Endodermal cell (in vitro differentiated cells): ENCODE data around the gene TRIM33. TPM values are rescaled to one million over a fixed set of nuclear protein-coding genes. Genes with fewer than 3 reads are reported as not detected.
"Not testable (repeated sequence)": the region's sequence is repeated elsewhere in the genome, so short reads cannot be mapped to it uniquely, and the experiment has no call there.

Source experiments
- DNase-seq: peaks from one replicate; pipeline ENCODE4 v3.0.0-alpha.2; 2017
- H3K27ac ChIP-seq: 2 replicates; pipeline ENCODE4 v1.5.1; 2013; ENCODE audit warnings: mild to moderate bottlenecking, low read depth, low read length, moderate library complexity
- H3K27me3 ChIP-seq: 2 replicates; pipeline ENCODE4 v1.6.1; 2013; ENCODE audit warnings: mild to moderate bottlenecking, low read length, moderate library complexity; ENCODE audit not compliant: insufficient read depth, control insufficient read depth, poor library complexity, severe bottlenecking
- H3K36me3 ChIP-seq: 2 replicates; pipeline ENCODE4 v1.7.0; 2013; ENCODE audit warnings: mild to moderate bottlenecking, low read length, moderate library complexity; ENCODE audit not compliant: control insufficient read depth, insufficient read depth
- H3K4me1 ChIP-seq: one replicate; pipeline ENCODE4 v1.7.0; 2013; ENCODE audit warnings: low read length; ENCODE audit not compliant: control insufficient read depth, insufficient read depth
- H3K4me3 ChIP-seq: 2 replicates; pipeline ENCODE4 v1.5.1; 2013; ENCODE audit warnings: mild to moderate bottlenecking, low read length, moderate library complexity
- H3K9ac ChIP-seq: 2 replicates; pipeline ENCODE4 v1.6.1; 2013; ENCODE audit warnings: mild to moderate bottlenecking, low read length, moderate library complexity; ENCODE audit not compliant: poor library complexity, severe bottlenecking; ENCODE audit errors: extremely low read depth
- H3K9me3 ChIP-seq: 2 replicates; pipeline ENCODE4 v1.6.1; 2013; ENCODE audit warnings: mild to moderate bottlenecking, low read length, moderate library complexity; ENCODE audit not compliant: control insufficient read depth
- H3K27ac Mint-ChIP-seq: 2 replicates; pipeline ENCODE4 v1.8.0; 2020; ENCODE audit warnings: mixed read lengths
- H3K27me3 Mint-ChIP-seq: 2 replicates; pipeline ENCODE4 v1.8.0; 2021; ENCODE audit warnings: mild to moderate bottlenecking, mixed read lengths; ENCODE audit not compliant: insufficient read depth
- H3K36me3 Mint-ChIP-seq: 2 replicates; pipeline ENCODE4 v1.8.0; 2020; ENCODE audit warnings: low read depth, mixed read lengths
- H3K4me1 Mint-ChIP-seq: 2 replicates; pipeline ENCODE4 v1.8.0; 2020; ENCODE audit warnings: mixed read lengths
- H3K4me3 Mint-ChIP-seq: 2 replicates; pipeline ENCODE4 v1.8.0; 2020; ENCODE audit warnings: mild to moderate bottlenecking, moderate library complexity, mixed read lengths
- H3K9me3 Mint-ChIP-seq: 2 replicates; pipeline ENCODE4 v1.8.0; 2020; ENCODE audit warnings: mild to moderate bottlenecking, mixed read lengths
- WGBS, 2 experiments: methylation state at CpG; one replicate each; pipeline versions ENCODE4 v1.1.5 to v1.1.7; 2013; ENCODE audit warnings: missing lambda C conversion rate in 2 of 2, mixed read lengths in 1 of 2; ENCODE audit not compliant: insufficient coverage in 1 of 2, insufficient read length in 1 of 2; 5-methylcytosine and 5-hydroxymethylcytosine counted together
- total RNA-seq, 2 donors: library from RNA; stranded (reverse); fragmentation: NEBNext Ultra II Directional in 1 of 2; extraction: Animal tissue kit (Norgen Biotek cat#: 25700) in 1 of 2; gene quantifications; 2 replicates in 1 of 2; 3 replicates in 1 of 2; pipeline ENCODE4 v1.2.1, GENCODE V29; 2021
- TF ChIP-seq, protein P1 (sequence below): fragments of 200-600 bp; sonication (generic); conservative IDR thresholded peaks from 2 replicates; pipeline ENCODE4 v1.5.0; 2021; ENCODE audit warnings: antibody characterized with exemption, mild to moderate bottlenecking

Gene TRIM33
- total RNA-seq, 2 donors from 2014 or later = 47.2 to 50.6 TPM

DNA sequence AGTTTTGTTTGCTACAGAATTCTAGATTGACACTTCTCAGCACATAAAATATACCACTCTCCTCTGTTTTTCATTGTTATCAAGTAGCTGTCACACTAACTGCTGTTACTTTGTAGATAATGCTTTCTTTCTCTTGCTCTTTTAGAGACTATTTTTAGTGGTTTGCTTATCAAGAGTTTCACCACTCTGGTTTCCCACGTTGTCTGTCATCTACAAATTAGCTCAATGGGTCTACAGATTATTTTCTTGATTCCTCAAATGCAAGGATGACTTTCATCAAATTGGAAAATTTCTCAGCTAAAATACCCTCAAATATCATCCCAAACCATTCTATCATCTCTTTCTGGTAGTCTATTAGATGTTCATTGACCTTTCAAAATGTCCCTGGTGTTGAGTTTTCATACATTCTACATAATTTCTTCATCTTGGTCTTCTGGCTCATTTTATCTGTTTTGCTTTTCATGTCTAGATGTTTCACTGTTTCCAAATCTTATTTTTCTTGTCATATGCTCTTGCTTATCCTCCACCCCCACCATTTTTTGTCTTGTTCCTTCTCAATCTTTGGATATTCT is 122.5 kb downstream of the TRIM33 start:
- 87 to 100% methylated on average over 1 of the region's 1 CpG for WGBS, 2 experiments
- Mint-ChIP-seq H3K4me3 (no peak overlapping the region), H3K4me1 (peaks cover 14% of the 10 kb centered on the region), H3K27me3 (no peaks in the 10 kb centered on the region), H3K36me3 (peaks cover 26% of the 10 kb centered on the region), H3K9me3 (peaks cover 29% of the 10 kb centered on the region), H3K27ac (no peak overlapping the region)
- Histone ChIP-seq H3K9me3 (peaks cover 18% of the 10 kb centered on the region), H3K4me1 (peaks cover 3% of the 10 kb centered on the region), H3K27me3 (no peaks in the 10 kb centered on the region), H3K27ac (no peak overlapping the region), H3K9ac (no peak overlapping the region), H3K36me3 (peaks cover 42% of the 10 kb centered on the region), H3K4me3 (no peak overlapping the region)
- TF ChIP-seq, protein P1, sequence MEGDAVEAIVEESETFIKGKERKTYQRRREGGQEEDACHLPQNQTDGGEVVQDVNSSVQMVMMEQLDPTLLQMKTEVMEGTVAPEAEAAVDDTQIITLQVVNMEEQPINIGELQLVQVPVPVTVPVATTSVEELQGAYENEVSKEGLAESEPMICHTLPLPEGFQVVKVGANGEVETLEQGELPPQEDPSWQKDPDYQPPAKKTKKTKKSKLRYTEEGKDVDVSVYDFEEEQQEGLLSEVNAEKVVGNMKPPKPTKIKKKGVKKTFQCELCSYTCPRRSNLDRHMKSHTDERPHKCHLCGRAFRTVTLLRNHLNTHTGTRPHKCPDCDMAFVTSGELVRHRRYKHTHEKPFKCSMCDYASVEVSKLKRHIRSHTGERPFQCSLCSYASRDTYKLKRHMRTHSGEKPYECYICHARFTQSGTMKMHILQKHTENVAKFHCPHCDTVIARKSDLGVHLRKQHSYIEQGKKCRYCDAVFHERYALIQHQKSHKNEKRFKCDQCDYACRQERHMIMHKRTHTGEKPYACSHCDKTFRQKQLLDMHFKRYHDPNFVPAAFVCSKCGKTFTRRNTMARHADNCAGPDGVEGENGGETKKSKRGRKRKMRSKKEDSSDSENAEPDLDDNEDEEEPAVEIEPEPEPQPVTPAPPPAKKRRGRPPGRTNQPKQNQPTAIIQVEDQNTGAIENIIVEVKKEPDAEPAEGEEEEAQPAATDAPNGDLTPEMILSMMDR = no peak
- no peak for DNase-seq

DNA sequence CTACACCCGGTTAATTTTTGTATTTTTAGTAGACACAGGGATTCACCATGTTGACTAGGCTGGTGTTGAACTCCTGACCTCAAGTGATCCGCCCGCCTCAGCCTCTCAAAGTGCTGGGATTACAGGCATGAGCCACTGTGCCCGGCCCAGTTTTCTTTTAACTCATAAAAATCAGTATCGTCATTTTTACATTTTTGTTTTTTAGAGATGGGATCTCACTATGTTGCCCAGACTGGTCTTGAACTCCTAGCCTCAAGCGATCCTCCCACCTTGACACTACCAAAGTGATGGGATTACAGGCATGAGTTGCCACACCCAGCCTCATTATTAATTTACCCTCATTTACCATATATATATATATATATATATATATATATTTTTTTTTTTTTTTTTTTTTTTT is 123.4 kb downstream of the TRIM33 start:
- peaks cover 37% of the 10 kb centered on the region for H3K9me3 Mint-ChIP-seq
- not testable (repeated sequence) for H3K27ac ChIP-seq, H3K9ac ChIP-seq, H3K4me3 Mint-ChIP-seq, DNase-seq, H3K27me3 ChIP-seq, H3K4me1 ChIP-seq, H3K27ac Mint-ChIP-seq, H3K4me3 ChIP-seq, H3K27me3 Mint-ChIP-seq
- H3K36me3 Mint-ChIP-seq = peaks cover 26% of the 10 kb centered on the region
- WGBS, 2 experiments = 85 to 94% methylated on average over 4 to 6 of the region's 6 CpGs
- Histone ChIP-seq H3K36me3 (peaks cover 33% of the 10 kb centered on the region), H3K9me3 (peaks cover 27% of the 10 kb centered on the region)
- peaks cover 14% of the 10 kb centered on the region for H3K4me1 Mint-ChIP-seq

DNA sequence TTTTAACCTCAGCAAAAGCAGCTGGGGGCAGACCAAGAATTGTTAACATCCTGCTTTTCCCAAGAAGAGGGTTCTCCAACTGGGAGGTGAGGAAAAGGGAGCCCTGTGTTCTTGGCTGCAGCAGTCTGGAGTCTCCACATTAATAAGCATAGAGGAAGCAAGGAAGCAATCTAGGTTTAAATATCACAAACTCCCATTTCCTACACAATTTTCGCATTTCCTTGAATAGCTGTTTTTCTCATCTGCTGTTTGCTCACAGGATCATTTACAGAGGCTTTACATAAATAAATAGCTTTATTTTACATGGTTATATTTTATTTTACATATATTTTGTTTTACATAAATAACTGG is 124.0 kb downstream of the TRIM33 start:
- Histone ChIP-seq H3K36me3 (peaks cover 27% of the 10 kb centered on the region), H3K4me3 (no peak overlapping the region), H3K9me3 (peaks cover 28% of the 10 kb centered on the region), H3K9ac (no peak overlapping the region), H3K27ac (no peak overlapping the region), H3K27me3 (no peaks in the 10 kb centered on the region), H3K4me1 (peaks cover 3% of the 10 kb centered on the region)
- DNase-seq = no peak
- TF ChIP-seq, protein P1 = no peak
- H3K36me3 Mint-ChIP-seq = peaks cover 24% of the 10 kb centered on the region
- H3K27ac Mint-ChIP-seq = peak overlapping the region; percentile 68
- peaks cover 41% of the 10 kb centered on the region for H3K9me3 Mint-ChIP-seq
- H3K4me3 Mint-ChIP-seq = no peak overlapping the region
- H3K27me3 Mint-ChIP-seq = no peaks in the 10 kb centered on the region
- H3K4me1 Mint-ChIP-seq = peaks cover 14% of the 10 kb centered on the region
- WGBS, 2 experiments = 100% methylated on average over 1 of the region's 1 CpG; no CpG with 5 or more reads in 1 of the 2 experiments
